ENCODE measurements around the gene TGM1.
A peak's percentile ranks its signal among the peaks of the same experiment; 100 is the strongest.
"Not testable (repeated sequence)": the region's sequence is repeated elsewhere in the genome, so short reads cannot be mapped to it uniquely, and the experiment has no call there.

TGM1 gene

GRCh38 chr14:24254630-24255392, 8.2 kb downstream of the TGM1 start:
- DNase-seq (ENCODE audit: low read depth in 2 of 2) = no peak

- DNase-seq (ENCODE audit: low read depth in 2 of 2) = no peak
Observed at GRCh38 chr14:24253936-24254335, 9.0 kb downstream of the TGM1 start.

DNA sequence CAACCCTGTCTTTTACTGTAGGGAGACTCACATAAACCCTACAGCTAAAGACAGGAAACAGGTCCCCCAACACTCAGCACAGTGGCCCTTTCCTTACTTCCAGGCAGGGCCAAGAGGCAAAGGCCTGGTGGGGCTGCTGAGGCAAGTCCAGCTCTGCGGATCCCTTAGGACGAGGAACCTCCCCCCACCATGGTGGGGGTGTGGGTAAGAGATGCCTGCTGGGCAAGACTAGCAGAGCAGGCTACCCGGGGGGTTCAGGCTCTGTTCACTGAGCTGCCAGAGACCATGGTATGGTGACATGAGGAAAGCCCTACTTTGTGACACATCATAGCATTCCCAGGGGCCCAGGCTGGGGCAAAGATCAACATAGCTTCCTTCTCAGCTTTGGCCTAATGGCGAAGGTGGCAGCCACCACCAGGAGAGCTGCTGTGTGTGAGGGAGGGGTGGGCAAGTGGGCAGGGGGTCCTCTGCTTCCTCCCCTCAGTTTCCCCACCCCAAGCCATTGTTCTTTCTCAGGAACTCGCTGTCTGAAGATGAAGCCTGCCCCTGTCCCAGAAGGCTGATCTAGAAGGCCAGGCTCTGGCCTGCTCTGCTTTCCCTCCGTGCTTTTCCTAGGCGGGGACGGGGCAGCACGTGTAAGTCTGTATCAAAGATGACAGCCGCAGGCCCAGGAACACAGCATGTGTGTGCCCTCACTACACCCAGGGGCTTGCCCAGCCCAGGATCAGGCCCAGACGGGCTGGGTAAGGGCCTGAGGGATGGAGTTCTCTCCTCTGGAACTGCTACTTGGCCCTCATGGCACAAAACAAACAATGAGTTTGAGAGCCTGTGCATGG, 10.5 kb downstream of the TGM1 start:
- DNase-seq (ENCODE audit: low read depth in 2 of 2) = no peak

GRCh38 chr14:24251880-24252288, 11.1 kb downstream of the TGM1 start:
- no peak for DNase-seq (ENCODE audit: low read depth in 2 of 2)

GRCh38 chr14:24250354-24250753, 12.6 kb downstream of the TGM1 start:
- no peak for DNase-seq (ENCODE audit: low read depth in 2 of 2)

DNA sequence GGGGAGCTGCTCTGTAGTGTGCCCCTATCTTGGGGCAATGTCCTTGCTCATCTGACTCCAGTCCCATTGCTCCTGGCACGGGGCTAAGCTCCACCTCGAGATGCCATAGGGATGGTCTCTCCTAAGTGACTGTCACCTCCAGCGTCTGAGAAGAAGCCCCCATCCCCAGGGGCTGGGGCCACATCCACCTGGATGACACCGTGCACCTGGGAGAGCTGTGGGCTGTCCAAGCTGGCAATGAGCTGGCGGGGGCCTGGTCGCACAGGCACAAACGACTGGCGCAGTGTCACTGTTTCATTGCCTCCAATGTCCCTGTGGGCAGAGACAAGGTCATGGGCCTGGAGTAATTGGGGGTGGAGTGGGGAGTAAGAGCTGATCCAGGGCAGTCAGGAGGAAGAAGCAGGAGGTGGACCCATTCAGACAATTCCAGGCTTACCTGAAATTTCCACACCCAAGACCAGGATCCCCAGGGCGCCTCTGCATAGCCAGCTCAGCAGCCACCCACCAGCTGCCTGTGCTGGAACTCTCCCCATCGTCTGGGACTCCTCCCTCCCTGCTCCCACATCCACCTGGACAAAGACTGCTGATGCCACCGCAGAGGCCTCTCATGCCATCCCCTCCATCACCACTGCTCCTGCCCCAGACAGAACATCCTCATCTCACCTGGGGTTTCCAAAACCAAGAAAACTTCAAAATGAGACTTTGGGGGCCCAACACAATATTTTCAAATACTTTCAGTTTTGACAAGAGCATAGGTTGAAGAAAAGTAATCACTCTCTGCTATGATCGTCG, 13.6 kb downstream of the TGM1 start:
- no peak for DNase-seq (ENCODE audit: low read depth in 2 of 2)

DNA sequence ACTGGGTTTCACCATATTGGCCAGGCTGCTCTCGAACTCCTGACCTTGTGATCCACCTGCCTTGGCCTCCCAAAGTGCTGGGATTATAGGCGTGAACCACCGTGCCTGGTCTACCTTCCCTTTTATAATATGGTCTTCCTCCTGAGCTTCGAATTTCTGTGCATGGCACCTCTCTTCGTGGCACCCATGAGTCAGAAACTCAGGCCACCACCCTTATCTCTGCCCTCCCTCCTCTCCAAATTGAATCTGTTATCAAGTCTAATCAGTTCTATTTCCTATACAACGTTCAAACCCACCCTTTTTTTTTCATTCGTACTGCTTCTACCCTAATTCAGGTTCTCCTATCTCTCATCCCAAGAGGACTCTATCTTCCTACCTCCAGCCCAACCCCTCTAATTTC, 15.6 kb downstream of the TGM1 start:
- DNase-seq (ENCODE audit: low read depth in 2 of 2) = no peak

GRCh38 chr14:24246765-24247212, 16.2 kb downstream of the TGM1 start:
- DNase-seq (ENCODE audit: low read depth in 2 of 2) = no peak

- not testable (repeated sequence) for DNase-seq (ENCODE audit: low read depth in 2 of 2)
Observed at GRCh38 chr14:24245350-24245749, 17.6 kb downstream of the TGM1 start.

GRCh38 chr14:24243336-24243836, 19.6 kb downstream of the TGM1 start:
- no peak for DNase-seq (ENCODE audit: low read depth in 2 of 2)

DNA sequence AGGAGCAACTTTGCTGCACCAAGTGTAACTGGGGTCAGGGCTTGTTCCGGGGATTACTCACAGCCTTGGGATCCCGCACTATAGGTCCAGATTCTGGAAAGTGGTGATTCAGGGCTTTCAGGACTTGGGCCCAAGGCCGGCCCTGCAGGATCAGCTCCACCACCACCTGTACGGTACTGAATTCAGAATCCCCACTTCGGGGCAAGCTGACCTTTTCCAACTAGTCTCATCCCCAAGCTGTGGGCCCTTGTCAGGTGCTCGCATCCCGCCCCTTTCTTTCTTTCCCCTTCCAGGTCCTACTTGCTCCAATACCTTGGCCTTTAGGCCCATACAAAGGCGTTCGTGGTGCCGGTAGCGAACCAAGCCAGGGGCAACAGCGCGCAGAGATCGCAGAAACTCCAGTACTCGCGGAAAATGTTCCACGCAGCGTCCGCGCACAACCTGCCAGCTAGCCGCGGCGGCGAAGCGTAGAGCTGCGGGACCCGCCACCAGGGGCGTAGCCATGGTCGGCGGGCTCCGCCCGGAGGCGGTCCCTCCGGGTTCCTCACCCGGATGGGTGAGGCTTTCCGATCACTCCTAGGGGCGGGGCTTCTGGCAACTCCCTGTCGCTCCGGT, 21.0 kb downstream of the TGM1 start:
- peak; percentile 90 to 93 for DNase-seq (ENCODE audit: low read depth in 2 of 2)

GRCh38 chr14:24240110-24240918, 22.7 kb downstream of the TGM1 start:
- no peak for DNase-seq (ENCODE audit: low read depth in 2 of 2)

DNA sequence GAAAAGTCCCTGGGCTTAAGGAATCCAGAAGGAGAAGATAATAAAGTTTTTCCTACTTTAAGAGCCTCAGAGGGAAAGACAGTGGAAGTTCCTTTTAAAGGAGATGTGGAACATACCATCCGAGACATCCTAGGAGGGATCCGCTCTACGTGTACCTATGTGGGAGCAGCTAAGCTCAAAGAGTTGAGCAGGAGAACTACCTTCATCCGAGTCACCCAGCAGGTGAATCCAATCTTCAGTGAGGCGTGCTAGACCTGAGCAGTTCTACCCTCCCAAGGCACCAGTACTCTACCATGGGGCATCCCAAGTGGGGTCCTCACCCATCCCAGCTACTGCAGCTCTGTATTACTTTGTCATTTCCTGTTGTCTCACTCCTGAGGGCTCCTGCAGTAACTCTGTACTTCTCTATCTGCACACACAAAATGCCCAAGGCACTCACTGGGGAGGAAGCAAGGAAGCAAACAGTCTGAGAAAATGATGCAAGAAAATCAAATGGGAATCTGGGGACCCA, 24.4 kb downstream of the TGM1 start:
- DNase-seq (ENCODE audit: low read depth in 2 of 2) = no peak

- DNase-seq (ENCODE audit: low read depth in 2 of 2) = no peak
Observed at GRCh38 chr14:24238123-24238522, 24.9 kb downstream of the TGM1 start.

DNA sequence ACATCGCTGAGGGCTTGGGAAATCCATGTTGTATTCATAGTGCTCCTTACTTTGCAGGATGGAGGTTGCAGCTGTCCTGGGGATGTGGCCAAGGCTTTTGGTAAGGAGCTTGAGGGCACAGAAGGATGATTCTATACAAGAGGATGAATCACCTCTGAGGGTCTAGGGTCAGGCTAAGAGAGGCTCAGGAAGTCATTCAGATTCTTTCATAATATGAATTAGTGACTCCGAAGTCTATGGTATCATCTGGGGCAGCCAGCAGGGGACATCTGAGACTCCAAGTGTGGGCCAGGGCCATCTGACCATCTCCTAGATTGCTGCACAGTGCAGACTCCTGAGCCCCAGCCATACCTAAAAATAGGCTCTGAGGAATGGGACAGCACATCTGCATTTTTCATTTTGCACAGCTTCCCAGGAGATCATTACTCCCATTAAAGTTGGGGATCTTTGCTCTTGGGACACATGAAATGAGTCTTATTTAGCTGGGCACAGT, 25.5 kb downstream of the TGM1 start:
- no peak for DNase-seq (ENCODE audit: low read depth in 2 of 2)

DNA sequence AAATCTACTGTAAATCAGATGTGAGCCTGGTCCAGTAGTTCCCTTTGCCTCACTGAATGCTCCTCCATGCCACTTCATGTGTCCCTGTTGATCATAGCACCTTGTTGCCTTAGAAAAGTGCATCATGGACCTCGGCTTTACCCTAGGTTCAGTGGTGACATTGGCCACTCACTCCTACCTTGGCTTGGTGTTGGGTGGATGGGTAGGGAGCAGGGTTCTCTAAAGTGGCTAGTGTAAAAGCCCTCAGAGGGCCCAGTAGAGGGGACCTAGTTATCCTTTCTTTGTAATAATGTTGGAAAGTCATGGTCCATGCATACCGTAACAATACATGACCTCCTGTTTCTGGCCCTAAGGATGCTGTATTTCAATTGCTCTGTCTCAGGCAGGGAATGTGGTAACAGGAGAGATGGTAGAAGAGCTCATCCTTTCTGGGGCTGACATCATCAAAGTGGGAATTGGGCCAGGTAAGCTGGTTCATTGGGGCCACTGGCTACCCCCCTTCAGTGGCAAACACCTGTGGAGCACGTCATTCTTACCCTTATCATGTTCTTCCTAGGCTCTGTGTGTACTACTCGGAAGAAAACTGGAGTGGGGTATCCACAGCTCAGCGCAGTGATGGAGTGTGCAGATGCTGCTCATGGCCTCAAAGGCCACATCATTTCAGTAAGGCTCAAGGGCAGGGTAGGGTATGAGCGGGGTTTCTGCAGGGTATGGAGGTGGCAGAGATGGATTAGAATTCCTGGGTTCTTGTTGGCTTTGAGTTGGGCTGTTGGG, 26.1 kb downstream of the TGM1 start:
- no peak for DNase-seq (ENCODE audit: low read depth in 2 of 2)

GRCh38 chr14:24235804-24236688, 26.9 kb downstream of the TGM1 start:
- no peak for DNase-seq (ENCODE audit: low read depth in 2 of 2)

All from stimulated activated CD8-positive, alpha-beta memory T cell treated with anti-CD3 and anti-CD28 coated beads, Interleukin-15, amount 100 ng/mL, for 48 hours (primary cell).